GM13977 (cell line): ENCODE measurements around the gene GAL3ST3.
A peak's percentile ranks its signal among the peaks of the same experiment; 100 is the strongest.

Experiments
- DNase-seq: peaks from one replicate; pipeline ENCODE4 v3.0.0; 2012; ENCODE audit warnings: low spot score
- in situ Hi-C: fragments of 300-500 bp; cut with MboI; formaldehyde crosslinking; loops from one replicate; pipeline ENCODE4 v1.12.0; 2022; ENCODE audit warnings: low sequenced_read_pairs, low pct_unique_long_range_greater_than_20kb, mixed read lengths, inconsistent platforms; ENCODE audit not compliant: unreplicated experiment
- TF ChIP-seq, protein P1 (sequence below): IDR thresholded peaks from 2 replicates; pipeline ENCODE4 v1.5.1; 2012; ENCODE audit warnings: mild to moderate bottlenecking, control low read depth; ENCODE audit not compliant: insufficient read depth; ENCODE audit errors: extremely low read depth, missing control alignments

The GAL3ST3 gene

DNA sequence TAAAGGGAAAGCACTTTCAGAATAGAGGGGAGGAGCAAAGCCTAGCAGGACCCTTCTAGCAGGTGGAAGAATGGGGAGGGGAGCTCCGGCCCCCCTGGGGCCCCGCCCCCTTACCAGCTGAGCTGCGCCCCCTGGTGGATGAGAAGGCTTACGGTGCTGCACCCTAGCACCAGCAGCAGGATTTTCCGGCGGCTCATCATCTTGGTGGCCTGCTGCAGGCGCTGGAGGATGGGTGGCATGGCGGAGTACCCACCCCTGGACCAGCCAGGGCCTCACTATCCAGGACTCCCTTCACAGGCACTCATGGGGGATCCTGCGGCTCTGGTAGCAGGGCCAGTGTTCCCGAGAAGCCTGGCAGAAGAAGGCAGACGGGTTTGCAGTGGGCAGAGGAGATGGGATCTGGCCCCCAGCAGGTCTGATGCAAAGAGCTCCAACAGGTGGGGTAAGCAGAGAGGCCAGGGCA lies 3.8 kb downstream of the GAL3ST3 start:
- in situ Hi-C loops, result no loop called here
- DNase-seq, result peak; percentile 93
- TF ChIP-seq, protein P1, sequence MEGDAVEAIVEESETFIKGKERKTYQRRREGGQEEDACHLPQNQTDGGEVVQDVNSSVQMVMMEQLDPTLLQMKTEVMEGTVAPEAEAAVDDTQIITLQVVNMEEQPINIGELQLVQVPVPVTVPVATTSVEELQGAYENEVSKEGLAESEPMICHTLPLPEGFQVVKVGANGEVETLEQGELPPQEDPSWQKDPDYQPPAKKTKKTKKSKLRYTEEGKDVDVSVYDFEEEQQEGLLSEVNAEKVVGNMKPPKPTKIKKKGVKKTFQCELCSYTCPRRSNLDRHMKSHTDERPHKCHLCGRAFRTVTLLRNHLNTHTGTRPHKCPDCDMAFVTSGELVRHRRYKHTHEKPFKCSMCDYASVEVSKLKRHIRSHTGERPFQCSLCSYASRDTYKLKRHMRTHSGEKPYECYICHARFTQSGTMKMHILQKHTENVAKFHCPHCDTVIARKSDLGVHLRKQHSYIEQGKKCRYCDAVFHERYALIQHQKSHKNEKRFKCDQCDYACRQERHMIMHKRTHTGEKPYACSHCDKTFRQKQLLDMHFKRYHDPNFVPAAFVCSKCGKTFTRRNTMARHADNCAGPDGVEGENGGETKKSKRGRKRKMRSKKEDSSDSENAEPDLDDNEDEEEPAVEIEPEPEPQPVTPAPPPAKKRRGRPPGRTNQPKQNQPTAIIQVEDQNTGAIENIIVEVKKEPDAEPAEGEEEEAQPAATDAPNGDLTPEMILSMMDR, result peak; percentile 92

DNA sequence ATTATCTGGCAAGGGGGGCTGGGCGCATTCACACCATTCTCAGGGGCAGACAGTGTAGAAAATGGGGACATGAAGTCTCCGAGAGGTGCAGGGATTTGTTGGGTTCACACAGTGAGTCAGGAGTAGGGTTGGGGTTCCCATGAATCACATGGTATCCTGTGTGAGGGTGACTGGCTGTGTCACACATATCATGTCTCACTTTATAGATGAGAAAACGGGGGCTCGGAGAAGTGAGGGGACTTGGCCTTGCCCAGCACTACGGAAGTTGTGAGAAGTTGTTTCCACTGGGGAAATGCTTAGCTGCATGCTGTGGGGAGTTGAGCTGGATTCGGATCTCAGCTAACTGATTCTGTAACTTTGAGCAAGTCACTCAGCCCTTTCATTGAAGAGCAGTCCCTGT lies 4.2 kb downstream of the GAL3ST3 start:
- TF ChIP-seq, protein P1, result no peak
- in situ Hi-C loops, result no loop called here
- DNase-seq, result no peak

DNA sequence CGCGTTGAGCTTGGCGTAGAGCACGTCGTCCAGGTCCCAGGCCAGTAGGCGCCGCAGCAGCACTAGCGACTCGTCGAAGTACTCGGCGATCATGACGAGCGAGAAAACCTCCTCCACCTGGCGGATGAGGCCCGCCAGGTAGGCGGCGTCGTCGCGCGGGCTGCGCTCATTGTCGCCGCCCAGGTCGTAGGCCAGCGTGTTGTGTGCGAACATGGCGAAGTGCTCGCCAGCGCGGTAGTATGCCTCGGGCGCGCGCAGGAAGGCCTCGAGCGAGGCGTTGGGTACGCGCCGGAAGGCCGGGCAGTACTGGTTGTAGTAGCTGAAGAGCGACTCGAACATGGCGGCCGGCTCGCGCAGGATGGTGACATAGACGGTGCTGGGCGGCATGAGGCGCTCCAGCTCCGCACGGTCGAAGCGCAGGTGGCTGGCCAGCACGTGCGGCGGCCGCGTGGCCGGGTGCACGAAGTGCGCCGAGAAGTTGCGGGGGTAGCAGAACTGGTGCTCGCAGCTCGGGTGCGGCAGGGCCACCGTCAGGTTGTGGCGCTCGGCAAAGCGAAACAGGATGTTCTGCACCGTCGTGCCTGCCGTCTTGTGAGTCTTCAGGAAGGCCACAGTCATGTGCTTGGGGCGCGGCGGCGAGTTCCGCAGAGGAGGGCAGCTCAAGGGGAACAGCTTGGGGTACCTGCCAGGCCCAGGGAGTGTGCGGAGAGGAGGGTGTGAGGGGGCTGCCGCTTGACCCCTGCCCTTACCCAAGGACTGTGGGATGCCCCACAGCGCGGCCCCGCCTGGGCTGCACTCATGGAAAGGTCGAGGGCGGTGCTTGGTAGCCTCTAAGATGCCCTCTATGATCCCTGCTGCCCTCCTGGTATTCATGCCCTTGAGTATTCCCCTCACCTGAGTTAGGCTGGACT lies 5.7 kb downstream of the GAL3ST3 start:
- TF ChIP-seq, protein P1, result no peak
- DNase-seq, result peak; percentile 23
- in situ Hi-C loops, result no loop called here

DNA sequence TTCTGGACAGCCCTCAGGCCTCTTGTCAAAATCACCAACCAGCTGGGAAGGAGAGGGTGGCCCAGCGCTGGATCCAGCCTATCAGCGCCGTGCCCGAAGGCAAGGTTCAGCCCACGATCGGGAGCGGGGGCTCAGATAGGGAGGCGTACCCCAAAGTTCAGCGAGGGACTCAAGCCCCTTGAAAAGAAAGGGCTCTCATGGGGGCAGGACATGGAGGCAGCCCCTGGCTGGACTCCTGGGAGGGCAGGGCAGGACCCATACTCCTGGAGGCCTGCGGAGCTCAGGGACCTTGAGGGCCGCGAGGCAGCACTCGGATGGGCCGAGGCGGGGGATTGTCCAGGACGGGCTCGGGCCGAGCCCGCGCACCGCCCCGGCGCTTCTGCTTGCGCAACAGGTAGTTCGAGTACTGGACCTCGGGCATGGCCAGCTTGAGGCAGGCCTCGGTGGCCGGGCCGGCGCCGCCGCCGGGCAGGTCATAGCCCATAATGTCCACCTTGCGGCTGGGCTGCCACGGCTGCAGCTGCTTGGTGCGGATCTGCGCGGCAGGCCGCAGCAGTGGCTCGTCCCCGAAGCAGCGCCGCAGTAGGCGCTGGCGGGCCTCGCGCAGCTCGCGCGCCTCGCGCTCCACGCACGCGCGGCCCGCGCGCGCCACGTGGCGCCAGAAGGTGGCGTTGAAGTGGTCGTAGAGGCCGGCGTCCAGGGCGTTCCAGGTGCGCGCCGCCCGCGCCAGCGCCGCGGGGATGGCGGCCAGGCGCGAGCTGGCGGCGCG lies 6.5 kb downstream of the GAL3ST3 start:
- in situ Hi-C loops, result no loop called here
- TF ChIP-seq, protein P1, result no peak
- peak; percentile 4 for DNase-seq

DNA sequence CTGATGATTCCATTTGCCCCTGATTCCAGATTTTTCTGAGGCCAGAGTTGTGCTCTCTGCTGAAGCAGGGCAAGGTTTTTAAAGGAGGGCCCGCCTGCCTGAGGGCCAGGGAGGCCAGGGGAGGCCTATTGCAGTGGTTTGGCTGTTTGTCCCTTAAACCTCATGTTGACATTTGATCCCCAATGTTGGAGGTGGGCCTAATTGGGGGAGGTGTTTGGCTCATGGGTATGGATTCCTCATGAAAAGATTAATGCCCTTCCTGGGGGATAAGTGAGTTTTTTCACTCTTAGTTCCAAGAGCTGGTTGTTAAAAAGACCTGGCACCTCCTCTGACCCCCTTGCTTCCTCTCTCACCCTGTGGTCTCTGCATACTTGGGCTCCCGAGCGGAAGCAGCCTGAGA lies 9.2 kb downstream of the GAL3ST3 start:
- in situ Hi-C loops, result no loop called here
- TF ChIP-seq, protein P1, result no peak
- DNase-seq, result no peak

DNA sequence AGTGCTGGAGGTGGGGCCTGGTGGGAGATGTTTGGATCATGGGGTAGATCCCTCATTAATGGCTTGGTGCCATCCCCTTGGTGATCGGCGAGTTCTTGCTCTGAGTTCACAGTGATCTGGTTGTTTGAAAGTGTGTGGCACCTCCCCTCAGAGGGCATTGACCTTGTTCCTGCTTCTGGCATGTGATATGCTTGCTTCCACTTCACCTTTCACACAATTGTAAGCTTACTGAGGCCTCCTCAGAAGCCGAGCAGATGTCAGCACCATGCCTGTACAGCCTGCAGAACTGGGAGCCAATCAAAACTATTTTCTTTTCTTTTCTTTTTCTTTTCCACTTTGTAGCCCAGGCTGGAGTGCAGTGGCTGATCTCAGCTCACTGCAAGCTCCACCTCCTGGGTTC lies 11.6 kb downstream of the GAL3ST3 start:
- no peak for DNase-seq
- in situ Hi-C loops, result no loop called here
- TF ChIP-seq, protein P1, result no peak
